ENCODE measurements around the gene SERP2. TPM values are rescaled to one million over a fixed set of nuclear protein-coding genes. Genes with fewer than 3 reads are reported as not detected.

The SERP2 gene
- total and polyA plus RNA-seq, 9 of the 15 experiments (the other 6 are each of a cell fraction or from before 2014, with no cell fraction given), result 0.13 TPM; not detected in 8

GRCh38 chr13:44404261-44405132 is 30.9 kb downstream of the SERP2 start:
- CTCF ChIA-PET (ENCODE audit: low intra/inter-chr PET ratio), result interaction anchor here (0.6 kb wide), 1 partner anchor 12 kb away, joined by 3 read pairs; no protein-coding TSS in a partner anchor
- ATAC-seq (no peak), FAIRE-seq (no peak), DNase-seq (ENCODE audit: extremely low read depth in 1 of 4, low spot score in 3 of 4) (no peak)
- in situ Hi-C loops (cut with MboI), result no loop called here
- Histone ChIP-seq H3K9me3 (replicated peaks; ENCODE audit: control insufficient read depth, insufficient read depth, low read depth, low read length) (no peaks in the 10 kb centered on the region), H3K4me1 (replicated peaks in 1 of 2; ENCODE audit: control insufficient read depth in 2 of 2, insufficient read depth in 2 of 2, low read length in 2 of 2) (peaks cover 0 to 3% of the 10 kb centered on the region in 2 experiments; a peak in 4 of 5 replicates), H4K20me1 (replicated peaks; ENCODE audit: control insufficient read depth, insufficient read depth, low read length) (no peaks in the 10 kb centered on the region), H3K9me1 (ENCODE audit: control insufficient read depth, insufficient read depth, low read length) (no peaks in the 10 kb centered on the region), H3K4me3 (no peak overlapping the region), H3K27me3 (ENCODE audit: control insufficient read depth in 2 of 2, insufficient read depth in 2 of 2, low read length in 2 of 2) (no peaks in the 10 kb centered on the region; a peak in 1 of 5 replicates), H3K27ac (ENCODE audit: extremely low read depth, low read depth, low read length) (no peak overlapping the region), H2AFZ (ENCODE audit: low read depth, low read length) (no peak overlapping the region), H3K9ac (ENCODE audit: insufficient read depth in 1 of 2, low read depth in 2 of 2, low read length in 2 of 2) (no peak overlapping the region), H3K79me2 (ENCODE audit: control insufficient read depth, insufficient read depth, low read length) (no peaks in the 10 kb centered on the region), H3K36me3 (ENCODE audit: control insufficient read depth, insufficient read depth, low read length) (no peaks in the 10 kb centered on the region), H3K4me2 (ENCODE audit: insufficient read depth, low read length) (no peak overlapping the region)
- no TSS peak for BruUV-seq (replicated peaks)
- POLR2A ChIA-PET, result no interaction called here
- 47% methylated on average over 14 of the region's 15 CpGs for WGBS (ENCODE audit: insufficient coverage, low coverage, missing lambda C conversion rate)
- intact Hi-C loops (cut with micrococcal nuclease), result no loop called here
- no peak for TF ChIP-seq HMGXB4 (CRISPR knock-in tag; IDR thresholded peaks at IDR 0.05)
- TF ChIP-seq TOE1 (IDR thresholded peaks at IDR 0.05; ENCODE audit: borderline replicate concordance), result no peak
- no peak for TF ChIP-seq TOE1 (CRISPR knock-in tag; IDR thresholded peaks at IDR 0.05; ENCODE audit: borderline replicate concordance, low read depth)
- no peak for TF ChIP-seq DDX20 (tag; IDR thresholded peaks at IDR 0.05; ENCODE audit: low read depth)
- TF ChIP-seq RBM34 (IDR thresholded peaks at IDR 0.05; ENCODE audit: borderline replicate concordance, insufficient read depth, low read length), result no peak
- no peak for TF ChIP-seq MECOM (CRISPR knock-in tag; IDR thresholded peaks at IDR 0.05)
- TF ChIP-seq ETV5 (CRISPR knock-in tag; IDR thresholded peaks at IDR 0.05; ENCODE audit: low read depth), result no peak
- TF ChIP-seq ZBTB43 (CRISPR knock-in tag; IDR thresholded peaks at IDR 0.05), result no peak
- no peak for TF ChIP-seq ZFPM2 (CRISPR knock-in tag; IDR thresholded peaks at IDR 0.05)
- TF ChIP-seq CREBBP (IDR thresholded peaks at IDR 0.05; ENCODE audit: low read depth, low read length), result no peak
- TF ChIP-seq NFE2 (IDR thresholded peaks at IDR 0.05; ENCODE audit: low read depth), result no peak
- TF ChIP-seq POLR2AphosphoS2 (IDR thresholded peaks at IDR 0.05; ENCODE audit: low read length), result no peak
- no peak for TF ChIP-seq SIRT6 (IDR thresholded peaks at IDR 0.05; ENCODE audit: low read depth, low read length)
- no peak for TF ChIP-seq ZNF609 (CRISPR knock-in tag; IDR thresholded peaks at IDR 0.05; ENCODE audit: borderline replicate concordance)

Data from K562 (cell line).